ENCODE results near the gene PPP1R13B.

Gene PPP1R13B

GRCh38 chr14:103765526-103765925 is 81.8 kb downstream of the PPP1R13B start:
- H3K9ac ChIP-seq (ENCODE audit: low read depth in 1 of 2, low read length in 2 of 2), result no peak overlapping the region
- no peaks in the 10 kb centered on the region for H3K9me3 ChIP-seq (ENCODE audit: control insufficient read depth in 1 of 2, low read length in 2 of 2)
- H3K27me3 ChIP-seq (ENCODE audit: control insufficient read depth in 1 of 2, insufficient read depth in 2 of 2, low read length in 2 of 2), result no peaks in the 10 kb centered on the region
- no peak overlapping the region for H3K4me3 ChIP-seq (ENCODE audit: low read depth in 1 of 2, low read length in 2 of 2)
- no peak overlapping the region for H3K27ac ChIP-seq (ENCODE audit: low read depth, low read length)
- H3K4me1 ChIP-seq (ENCODE audit: control insufficient read depth in 1 of 2, insufficient read depth in 2 of 2, low read length in 2 of 2), result no peaks in the 10 kb centered on the region
- peaks cover 0 to 10% of the 10 kb centered on the region in 2 donors for H3K36me3 ChIP-seq (ENCODE audit: control insufficient read depth in 1 of 2, insufficient read depth in 2 of 2, low read length in 2 of 2)

- H3K27ac ChIP-seq (ENCODE audit: low read depth, low read length), result no peak overlapping the region
- H3K4me3 ChIP-seq (ENCODE audit: low read depth in 1 of 2, low read length in 2 of 2), result no peak overlapping the region
- no peaks in the 10 kb centered on the region for H3K27me3 ChIP-seq (ENCODE audit: control insufficient read depth in 1 of 2, insufficient read depth in 2 of 2, low read length in 2 of 2)
- H3K9ac ChIP-seq (ENCODE audit: low read depth in 1 of 2, low read length in 2 of 2), result no peak overlapping the region
- H3K9me3 ChIP-seq (ENCODE audit: control insufficient read depth in 1 of 2, low read length in 2 of 2), result no peaks in the 10 kb centered on the region
- no peaks in the 10 kb centered on the region for H3K4me1 ChIP-seq (ENCODE audit: control insufficient read depth in 1 of 2, insufficient read depth in 2 of 2, low read length in 2 of 2)
- H3K36me3 ChIP-seq (ENCODE audit: control insufficient read depth in 1 of 2, insufficient read depth in 2 of 2, low read length in 2 of 2), result peaks cover 0 to 10% of the 10 kb centered on the region in 2 donors
Observed at GRCh38 chr14:103763730-103764488, 83.5 kb downstream of the PPP1R13B start.

- no peaks in the 10 kb centered on the region for H3K27me3 ChIP-seq (ENCODE audit: control insufficient read depth in 1 of 2, insufficient read depth in 2 of 2, low read length in 2 of 2)
Observed at GRCh38 chr14:103762541-103762940, 84.8 kb downstream of the PPP1R13B start.

GRCh38 chr14:103762036-103762435 is 85.3 kb downstream of the PPP1R13B start:
- H3K9me3 ChIP-seq (ENCODE audit: control insufficient read depth in 1 of 2, low read length in 2 of 2), result no peaks in the 10 kb centered on the region
- no peak overlapping the region for H3K4me3 ChIP-seq (ENCODE audit: low read depth in 1 of 2, low read length in 2 of 2)
- H3K4me1 ChIP-seq (ENCODE audit: control insufficient read depth in 1 of 2, insufficient read depth in 2 of 2, low read length in 2 of 2), result no peaks in the 10 kb centered on the region
- no peak overlapping the region for H3K9ac ChIP-seq (ENCODE audit: low read depth in 1 of 2, low read length in 2 of 2)
- H3K27ac ChIP-seq (ENCODE audit: low read depth, low read length), result no peak overlapping the region
- H3K27me3 ChIP-seq (ENCODE audit: control insufficient read depth in 1 of 2, insufficient read depth in 2 of 2, low read length in 2 of 2), result no peaks in the 10 kb centered on the region
- peaks cover 0 to 10% of the 10 kb centered on the region in 2 donors for H3K36me3 ChIP-seq (ENCODE audit: control insufficient read depth in 1 of 2, insufficient read depth in 2 of 2, low read length in 2 of 2)

More at GRCh38 chr14:103762541-103762940, 84.8 kb downstream of the PPP1R13B start:
- no peak overlapping the region for H3K9ac ChIP-seq (ENCODE audit: low read depth in 1 of 2, low read length in 2 of 2)
- no peaks in the 10 kb centered on the region for H3K9me3 ChIP-seq (ENCODE audit: control insufficient read depth in 1 of 2, low read length in 2 of 2)
- H3K4me1 ChIP-seq (ENCODE audit: control insufficient read depth in 1 of 2, insufficient read depth in 2 of 2, low read length in 2 of 2), result no peaks in the 10 kb centered on the region
- no peak overlapping the region for H3K27ac ChIP-seq (ENCODE audit: low read depth, low read length)
- H3K36me3 ChIP-seq (ENCODE audit: control insufficient read depth in 1 of 2, insufficient read depth in 2 of 2, low read length in 2 of 2), result peaks cover 0 to 10% of the 10 kb centered on the region in 2 donors
- no peak overlapping the region for H3K4me3 ChIP-seq (ENCODE audit: low read depth in 1 of 2, low read length in 2 of 2)

- Histone ChIP-seq H3K27me3 (ENCODE audit: control insufficient read depth in 1 of 2, insufficient read depth in 2 of 2, low read length in 2 of 2) (no peaks in the 10 kb centered on the region), H3K27ac (ENCODE audit: low read depth, low read length) (no peak overlapping the region), H3K9ac (ENCODE audit: low read depth in 1 of 2, low read length in 2 of 2) (no peak overlapping the region), H3K4me3 (ENCODE audit: low read depth in 1 of 2, low read length in 2 of 2) (no peak overlapping the region), H3K4me1 (ENCODE audit: control insufficient read depth in 1 of 2, insufficient read depth in 2 of 2, low read length in 2 of 2) (no peaks in the 10 kb centered on the region), H3K9me3 (ENCODE audit: control insufficient read depth in 1 of 2, low read length in 2 of 2) (no peaks in the 10 kb centered on the region), H3K36me3 (ENCODE audit: control insufficient read depth in 1 of 2, insufficient read depth in 2 of 2, low read length in 2 of 2) (peaks cover 0 to 3% of the 10 kb centered on the region in 2 donors)
Observed at GRCh38 chr14:103758059-103758776, 89.2 kb downstream of the PPP1R13B start.

- peaks cover 0 to 9% of the 10 kb centered on the region in 2 donors for H3K36me3 ChIP-seq (ENCODE audit: control insufficient read depth in 1 of 2, insufficient read depth in 2 of 2, low read length in 2 of 2)
- H3K27me3 ChIP-seq (ENCODE audit: control insufficient read depth in 1 of 2, insufficient read depth in 2 of 2, low read length in 2 of 2), result no peaks in the 10 kb centered on the region
- H3K4me3 ChIP-seq (ENCODE audit: low read depth in 1 of 2, low read length in 2 of 2), result no peak overlapping the region
- no peaks in the 10 kb centered on the region for H3K9me3 ChIP-seq (ENCODE audit: control insufficient read depth in 1 of 2, low read length in 2 of 2)
- H3K9ac ChIP-seq (ENCODE audit: low read depth in 1 of 2, low read length in 2 of 2), result no peak overlapping the region
- no peaks in the 10 kb centered on the region for H3K4me1 ChIP-seq (ENCODE audit: control insufficient read depth in 1 of 2, insufficient read depth in 2 of 2, low read length in 2 of 2)
- H3K27ac ChIP-seq (ENCODE audit: low read depth, low read length), result no peak overlapping the region
Observed at GRCh38 chr14:103755060-103755459, 92.3 kb downstream of the PPP1R13B start.

GRCh38 chr14:103753774-103754173 is 93.6 kb downstream of the PPP1R13B start:
- Histone ChIP-seq H3K27me3 (ENCODE audit: control insufficient read depth in 1 of 2, insufficient read depth in 2 of 2, low read length in 2 of 2) (no peaks in the 10 kb centered on the region), H3K27ac (ENCODE audit: low read depth, low read length) (no peak overlapping the region), H3K4me1 (ENCODE audit: control insufficient read depth in 1 of 2, insufficient read depth in 2 of 2, low read length in 2 of 2) (no peaks in the 10 kb centered on the region), H3K9me3 (ENCODE audit: control insufficient read depth in 1 of 2, low read length in 2 of 2) (no peaks in the 10 kb centered on the region), H3K9ac (ENCODE audit: low read depth in 1 of 2, low read length in 2 of 2) (no peak overlapping the region), H3K36me3 (ENCODE audit: control insufficient read depth in 1 of 2, insufficient read depth in 2 of 2, low read length in 2 of 2) (peaks cover 0 to 19% of the 10 kb centered on the region in 2 donors), H3K4me3 (ENCODE audit: low read depth in 1 of 2, low read length in 2 of 2) (no peak overlapping the region)

GRCh38 chr14:103749860-103750259 is 97.5 kb downstream of the PPP1R13B start:
- Histone ChIP-seq H3K4me1 (ENCODE audit: control insufficient read depth in 1 of 2, insufficient read depth in 2 of 2, low read length in 2 of 2) (peaks cover 0 to 6% of the 10 kb centered on the region in 2 donors), H3K36me3 (ENCODE audit: control insufficient read depth in 1 of 2, insufficient read depth in 2 of 2, low read length in 2 of 2) (peaks cover 8 to 46% of the 10 kb centered on the region in 2 donors), H3K9ac (ENCODE audit: low read depth in 1 of 2, low read length in 2 of 2) (no peak overlapping the region), H3K4me3 (ENCODE audit: low read depth in 1 of 2, low read length in 2 of 2) (no peak overlapping the region), H3K27me3 (ENCODE audit: control insufficient read depth in 1 of 2, insufficient read depth in 2 of 2, low read length in 2 of 2) (no peaks in the 10 kb centered on the region), H3K9me3 (ENCODE audit: control insufficient read depth in 1 of 2, low read length in 2 of 2) (no peaks in the 10 kb centered on the region), H3K27ac (ENCODE audit: low read depth, low read length) (no peak overlapping the region)

GRCh38 chr14:103749452-103749851 is 97.9 kb downstream of the PPP1R13B start:
- Histone ChIP-seq H3K9me3 (ENCODE audit: control insufficient read depth in 1 of 2, low read length in 2 of 2) (no peaks in the 10 kb centered on the region), H3K27ac (ENCODE audit: low read depth, low read length) (no peak overlapping the region), H3K9ac (ENCODE audit: low read depth in 1 of 2, low read length in 2 of 2) (no peak overlapping the region), H3K36me3 (ENCODE audit: control insufficient read depth in 1 of 2, insufficient read depth in 2 of 2, low read length in 2 of 2) (peaks cover 8 to 50% of the 10 kb centered on the region in 2 donors), H3K4me3 (ENCODE audit: low read depth in 1 of 2, low read length in 2 of 2) (no peak overlapping the region), H3K4me1 (ENCODE audit: control insufficient read depth in 1 of 2, insufficient read depth in 2 of 2, low read length in 2 of 2) (peaks cover 0 to 7% of the 10 kb centered on the region in 2 donors), H3K27me3 (ENCODE audit: control insufficient read depth in 1 of 2, insufficient read depth in 2 of 2, low read length in 2 of 2) (no peaks in the 10 kb centered on the region)

- no peaks in the 10 kb centered on the region for H3K9me3 ChIP-seq (ENCODE audit: control insufficient read depth in 1 of 2, low read length in 2 of 2)
- H3K27ac ChIP-seq (ENCODE audit: low read depth, low read length), result no peak overlapping the region
- H3K27me3 ChIP-seq (ENCODE audit: control insufficient read depth in 1 of 2, insufficient read depth in 2 of 2, low read length in 2 of 2), result no peaks in the 10 kb centered on the region
- H3K4me1 ChIP-seq (ENCODE audit: control insufficient read depth in 1 of 2, insufficient read depth in 2 of 2, low read length in 2 of 2), result peaks cover 3 to 7% of the 10 kb centered on the region in 2 donors
- H3K36me3 ChIP-seq (ENCODE audit: control insufficient read depth in 1 of 2, insufficient read depth in 2 of 2, low read length in 2 of 2), result peaks cover 8 to 54% of the 10 kb centered on the region in 2 donors
- no peak overlapping the region for H3K9ac ChIP-seq (ENCODE audit: low read depth in 1 of 2, low read length in 2 of 2)
- no peak overlapping the region for H3K4me3 ChIP-seq (ENCODE audit: low read depth in 1 of 2, low read length in 2 of 2)
Observed at GRCh38 chr14:103748534-103748857, 98.9 kb downstream of the PPP1R13B start.
